Thoracic aorta (tissue), 2 donors: ENCODE data around the gene CMTM4. TPM values are rescaled to one million over a fixed set of nuclear protein-coding genes. Genes with fewer than 3 reads are reported as not detected.

ENCODE experiments used
- ATAC-seq: fragments of 150-250 bp; one replicate; pipeline ENCODE4 v1.8.0; 2017; ENCODE audit warnings: low read depth; ENCODE audit not compliant: insufficient number of reproducible peaks, low FRiP score
- DNase-seq: peaks from one replicate; pipeline ENCODE4 v3.0.0-alpha.2; 2020; ENCODE audit warnings: low spot score
- H3K27ac ChIP-seq, 2 donors: fragments of 200-600 bp; sonication (generic); 1 replicate in 1 of 2; 2 replicates in 1 of 2; pipeline ENCODE4 v1.5.1; 2016; ENCODE audit warnings: mild to moderate bottlenecking in 2 of 2, moderate library complexity in 2 of 2
- H3K27me3 ChIP-seq: fragments of 200-600 bp; sonication (generic); replicated peaks from 2 replicates; pipeline ENCODE4 v1.6.0; 2016; ENCODE audit warnings: mild to moderate bottlenecking; ENCODE audit not compliant: insufficient read depth
- H3K36me3 ChIP-seq: fragments of 200-600 bp; sonication (generic); one replicate; pipeline ENCODE4 v1.5.1; 2016
- H3K4me1 ChIP-seq, 2 donors: fragments of 200-600 bp; sonication (generic); 1 replicate in 1 of 2; 2 replicates in 1 of 2; pipeline versions ENCODE4 v1.5.1 to v1.6.0; 2016; ENCODE audit warnings: low read depth in 2 of 2, mild to moderate bottlenecking in 1 of 2; ENCODE audit not compliant: control insufficient read depth in 1 of 2
- H3K4me3 ChIP-seq: fragments of 200-600 bp; sonication (generic); 2 replicates; pipeline ENCODE4 v1.5.1; 2016; ENCODE audit warnings: mild to moderate bottlenecking
- H3K9me3 ChIP-seq: fragments of 200-600 bp; sonication (generic); 2 replicates; pipeline ENCODE4 v1.5.1; 2016
- total RNA-seq, 2 donors: library from RNA; depleted of rRNA; stranded (reverse); fragments of >200 nt; gene quantifications; one replicate each; pipeline versions ENCODE4 v1.1.0 to v1.2.3, GENCODE V29; 2016
- TF ChIP-seq, protein P1 (sequence below): fragments of 200-600 bp; sonication (generic); IDR thresholded peaks from one replicate; pipeline ENCODE4 v1.5.1; 2019; ENCODE audit warnings: antibody characterized with exemption

CMTM4 gene
- total RNA-seq, 2 donors from 2014 or later: 12.0 to 25.7 TPM

- TF ChIP-seq, protein P1, sequence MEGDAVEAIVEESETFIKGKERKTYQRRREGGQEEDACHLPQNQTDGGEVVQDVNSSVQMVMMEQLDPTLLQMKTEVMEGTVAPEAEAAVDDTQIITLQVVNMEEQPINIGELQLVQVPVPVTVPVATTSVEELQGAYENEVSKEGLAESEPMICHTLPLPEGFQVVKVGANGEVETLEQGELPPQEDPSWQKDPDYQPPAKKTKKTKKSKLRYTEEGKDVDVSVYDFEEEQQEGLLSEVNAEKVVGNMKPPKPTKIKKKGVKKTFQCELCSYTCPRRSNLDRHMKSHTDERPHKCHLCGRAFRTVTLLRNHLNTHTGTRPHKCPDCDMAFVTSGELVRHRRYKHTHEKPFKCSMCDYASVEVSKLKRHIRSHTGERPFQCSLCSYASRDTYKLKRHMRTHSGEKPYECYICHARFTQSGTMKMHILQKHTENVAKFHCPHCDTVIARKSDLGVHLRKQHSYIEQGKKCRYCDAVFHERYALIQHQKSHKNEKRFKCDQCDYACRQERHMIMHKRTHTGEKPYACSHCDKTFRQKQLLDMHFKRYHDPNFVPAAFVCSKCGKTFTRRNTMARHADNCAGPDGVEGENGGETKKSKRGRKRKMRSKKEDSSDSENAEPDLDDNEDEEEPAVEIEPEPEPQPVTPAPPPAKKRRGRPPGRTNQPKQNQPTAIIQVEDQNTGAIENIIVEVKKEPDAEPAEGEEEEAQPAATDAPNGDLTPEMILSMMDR: no peak
- H3K4me3 ChIP-seq: no peak overlapping the region
- no peaks in the 10 kb centered on the region for H3K9me3 ChIP-seq
- H3K27ac ChIP-seq: no peak overlapping the region
- no peaks in the 10 kb centered on the region for H3K27me3 ChIP-seq
- ATAC-seq (no peak), DNase-seq (no peak)
- H3K36me3 ChIP-seq: no peaks in the 10 kb centered on the region
- H3K4me1 ChIP-seq: peaks cover 12 to 24% of the 10 kb centered on the region in 2 donors
Observed at GRCh38 chr16:66574531-66574930, 122.0 kb downstream of the CMTM4 start.

DNA sequence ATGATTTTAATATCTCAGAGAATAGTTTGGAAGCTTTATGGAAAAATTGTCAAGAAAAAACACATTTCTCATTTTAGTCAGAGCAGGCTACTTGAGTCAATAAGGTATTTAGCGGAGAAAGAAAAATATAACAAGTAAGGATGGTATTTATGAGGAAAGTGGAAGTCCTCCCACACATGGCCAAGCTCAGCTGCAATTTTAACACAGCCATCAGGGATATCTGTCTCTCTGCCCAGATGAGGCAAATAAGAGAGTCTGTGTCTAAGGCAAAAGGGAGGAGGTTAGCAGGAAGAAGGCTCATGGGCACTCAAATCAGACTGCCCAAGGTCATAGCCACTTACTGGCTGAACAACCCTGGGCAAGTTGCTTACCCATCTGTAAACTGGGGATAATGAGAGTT, 122.5 kb downstream of the CMTM4 start:
- H3K27ac ChIP-seq: no peak overlapping the region
- TF ChIP-seq, protein P1: no peak
- ATAC-seq (no peak), DNase-seq (no peak)
- H3K4me1 ChIP-seq: peaks cover 11 to 24% of the 10 kb centered on the region in 2 donors
- H3K4me3 ChIP-seq: no peak overlapping the region
- no peaks in the 10 kb centered on the region for H3K27me3 ChIP-seq
- no peaks in the 10 kb centered on the region for H3K36me3 ChIP-seq
- H3K9me3 ChIP-seq: no peaks in the 10 kb centered on the region

- no peak for ATAC-seq
- Histone ChIP-seq H3K36me3 (no peaks in the 10 kb centered on the region), H3K27ac (no peak overlapping the region), H3K4me1 (peaks cover 9 to 20% of the 10 kb centered on the region in 2 donors), H3K27me3 (no peaks in the 10 kb centered on the region), H3K4me3 (no peak overlapping the region), H3K9me3 (no peaks in the 10 kb centered on the region)
- TF ChIP-seq, protein P1: no peak
- no peak for DNase-seq
Observed at GRCh38 chr16:66572356-66572755, 124.2 kb downstream of the CMTM4 start.

GRCh38 chr16:66569827-66570405, 126.6 kb downstream of the CMTM4 start:
- TF ChIP-seq, protein P1: no peak
- H3K9me3 ChIP-seq: no peaks in the 10 kb centered on the region
- peaks cover 9 to 20% of the 10 kb centered on the region in 2 donors for H3K4me1 ChIP-seq
- no peaks in the 10 kb centered on the region for H3K36me3 ChIP-seq
- no peak overlapping the region for H3K4me3 ChIP-seq
- no peak overlapping the region for H3K27ac ChIP-seq
- DNase-seq: no peak
- no peak for ATAC-seq
- no peaks in the 10 kb centered on the region for H3K27me3 ChIP-seq

DNA sequence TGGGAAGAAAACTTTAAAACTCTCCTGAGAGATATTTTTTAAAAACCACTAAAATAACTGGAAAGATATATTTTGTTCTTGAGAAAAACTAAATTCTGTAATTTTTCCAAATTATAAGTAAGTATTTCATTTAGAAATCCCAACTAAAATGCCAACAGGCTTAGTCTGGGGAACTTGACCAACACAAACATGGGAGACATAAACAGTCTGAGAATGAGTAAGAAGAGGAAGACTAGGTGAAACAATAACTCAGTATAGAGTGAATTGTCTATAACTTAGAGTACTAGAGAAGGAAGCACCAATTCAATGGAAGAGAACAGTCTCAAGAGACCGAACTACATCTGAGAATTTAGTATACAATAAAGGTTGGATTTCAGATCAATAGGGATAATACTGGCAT, 127.4 kb downstream of the CMTM4 start:
- Histone ChIP-seq H3K27ac (no peak overlapping the region), H3K27me3 (no peaks in the 10 kb centered on the region), H3K9me3 (no peaks in the 10 kb centered on the region), H3K36me3 (no peaks in the 10 kb centered on the region), H3K4me1 (peaks cover 9 to 20% of the 10 kb centered on the region in 2 donors), H3K4me3 (no peak overlapping the region)
- TF ChIP-seq, protein P1: no peak
- ATAC-seq: no peak
- no peak for DNase-seq
